GM12878 (cell line): Measurements from ENCODE around the gene FBXO7. TPM values are rescaled to one million over a fixed set of nuclear protein-coding genes. Genes with fewer than 3 reads are reported as not detected.

Experiments
- ATAC-seq: fragments of 200-7000 bp; cut with Tn5 transposase; 3 replicates; pipeline ENCODE4 v1.9.1; 2020; ENCODE audit warnings: mild to moderate bottlenecking, moderate library complexity
- BruUV-seq: library from RNA; stranded (reverse); fragments of 400-500 nt; replicated peaks from 2 replicates; lab custom pipeline; 2021; lab: Mats Ljungman, UMichigan
- CTCF ChIA-PET: fragments of 300-600 bp; sonication (Branson Sonifier 250); formaldehyde crosslinking; extraction: SDS; loops from one replicate; lab custom pipeline; 2021; ENCODE audit warnings: inconsistent platforms; lab: Yijun Ruan, JAX
- POLR2A ChIA-PET: fragments of 350-600 bp; formaldehyde crosslinking; extraction: SDS; loops from one replicate; lab custom pipeline; 2021; ENCODE audit warnings: inconsistent platforms; lab: Charles Lee
- RAD21 ChIA-PET: fragments of 300-600 bp; sonication (Branson Sonifier 250); formaldehyde crosslinking; loops from one replicate; lab custom pipeline; 2023; ENCODE audit warnings: antibody characterized with exemption; ENCODE audit not compliant: unreplicated experiment; lab: Charles Lee
- SMC1A ChIA-PET: fragments of 300-600 bp; sonication (Branson Sonifier 250); formaldehyde crosslinking; loops from one replicate; lab custom pipeline; 2023; ENCODE audit not compliant: unreplicated experiment, uncharacterized antibody; lab: Charles Lee
- DNase-seq: peaks from one replicate; pipeline ENCODE4 v3.0.0-alpha.2; 2011; ENCODE audit warnings: low read depth, low spot score
- FAIRE-seq: peaks from 3 replicates; lab custom pipeline; 2011; peaks lifted over from hg19 to GRCh38; lab: Jason Lieb, UNC
- H2AFZ ChIP-seq: 2 replicates; pipeline ENCODE4 v1.6.0; 2011; ENCODE audit warnings: low read depth, low read length, control low read depth; ENCODE audit not compliant: control insufficient read depth
- H3K27ac ChIP-seq: 2 replicates; pipeline ENCODE4 v1.5.1; 2011; ENCODE audit warnings: control low read depth; ENCODE audit not compliant: control insufficient read depth, insufficient read depth
- H3K27me3 ChIP-seq, 2 experiments: replicated peaks in 1 of 2; 2 replicates each; pipeline versions ENCODE4 v1.6.0 to v1.6.1; 2011; ENCODE audit warnings: low read length in 1 of 2; ENCODE audit not compliant: control insufficient read depth in 2 of 2, insufficient read depth in 2 of 2
- H3K36me3 ChIP-seq, 2 experiments: 2 replicates each; pipeline ENCODE4 v1.5.1; 2011; ENCODE audit warnings: low read length in 1 of 2; ENCODE audit not compliant: control insufficient read depth in 2 of 2, insufficient read depth in 2 of 2
- H3K4me1 ChIP-seq: 2 replicates; pipeline ENCODE4 v1.6.1; 2011; ENCODE audit warnings: mild to moderate bottlenecking, low read length, moderate library complexity, mixed read lengths; ENCODE audit not compliant: control insufficient read depth, insufficient read depth
- H3K4me2 ChIP-seq: 2 replicates; pipeline ENCODE4 v1.6.0; 2011; ENCODE audit warnings: control low read depth; ENCODE audit not compliant: control insufficient read depth, insufficient read depth
- H3K4me3 ChIP-seq: fragments of 200-600 bp; sonication (generic); 2 replicates; pipeline ENCODE4 v1.5.1; 2016
- H3K79me2 ChIP-seq: 2 replicates; pipeline ENCODE4 v1.6.0; 2011; ENCODE audit warnings: low read length; ENCODE audit not compliant: control insufficient read depth, insufficient read depth
- H3K9ac ChIP-seq: 2 replicates; pipeline ENCODE4 v1.8.0; 2011; ENCODE audit warnings: low read length, control low read depth, mixed read lengths; ENCODE audit not compliant: control insufficient read depth, insufficient read depth
- H3K9me3 ChIP-seq: replicated peaks from 3 replicates; pipeline ENCODE4 v1.5.1; 2011; ENCODE audit warnings: mild to moderate bottlenecking, low read length; ENCODE audit not compliant: control insufficient read depth, insufficient read depth
- H4K20me1 ChIP-seq: 2 replicates; pipeline ENCODE4 v1.6.0; 2011; ENCODE audit not compliant: control insufficient read depth, insufficient read depth
- CBFB ChIP-seq: IDR thresholded peaks from 2 replicates; pipeline ENCODE4 v1.6.1; 2016; ENCODE audit warnings: antibody characterized with exemption, low read depth
- CHD2 ChIP-seq: IDR thresholded peaks from 2 replicates; pipeline ENCODE4 v1.6.1; 2011; ENCODE audit warnings: low read depth, low read length, improper control_type of control experiment, borderline replicate concordance
- CHD4 ChIP-seq: fragments of 200-600 bp; sonication (generic); IDR thresholded peaks from 2 replicates; pipeline ENCODE4 v1.6.1; 2016; ENCODE audit warnings: mild to moderate bottlenecking
- IKZF2 ChIP-seq, 2 experiments: fragments of 450-650 bp; IDR thresholded peaks; 2 replicates each; pipeline ENCODE4 v1.6.1; 2017; ENCODE audit warnings: mild to moderate bottlenecking in 2 of 2, moderate library complexity in 2 of 2
- POLR2A ChIP-seq: IDR thresholded peaks from 2 replicates; pipeline ENCODE4 v1.6.1; 2011; ENCODE audit warnings: low read depth, mild to moderate bottlenecking, low read length
- RAD21 ChIP-seq: IDR thresholded peaks from 2 replicates; pipeline ENCODE4 v1.6.1; 2011; ENCODE audit warnings: mild to moderate bottlenecking, low read depth, low read length, moderate library complexity; ENCODE audit not compliant: insufficient read depth
- RFX5 ChIP-seq: IDR thresholded peaks from 2 replicates; pipeline ENCODE4 v1.6.1; 2011; ENCODE audit warnings: low read depth, low read length, improper control_type of control experiment
- RUNX3 ChIP-seq: IDR thresholded peaks from 2 replicates; pipeline ENCODE4 v1.6.1; 2012; ENCODE audit warnings: low read length, inconsistent platforms
- SPI1 ChIP-seq: IDR thresholded peaks from 2 replicates; pipeline ENCODE4 v1.6.1; 2011; ENCODE audit warnings: low read depth, mild to moderate bottlenecking, low read length, moderate library complexity, borderline replicate concordance; ENCODE audit not compliant: insufficient read depth
- WRNIP1 ChIP-seq: IDR thresholded peaks from 2 replicates; pipeline ENCODE4 v1.6.1; 2011; ENCODE audit warnings: low read depth, low read length, improper control_type of control experiment, borderline replicate concordance
- YY1 ChIP-seq: IDR thresholded peaks from 2 replicates; pipeline ENCODE4 v1.6.1; 2011; ENCODE audit warnings: low read depth, mild to moderate bottlenecking, low read length
- ZNF217 ChIP-seq: fragments of 450-650 bp; IDR thresholded peaks from 2 replicates; pipeline ENCODE4 v1.6.1; 2017; ENCODE audit warnings: antibody characterized with exemption, mild to moderate bottlenecking
- WGBS: methylation state at CpG from one replicate; pipeline ENCODE4 v1.1.6; 2016; ENCODE audit warnings: low lambda C conversion rate; ENCODE audit not compliant: insufficient replicate concordance, insufficient coverage; ENCODE audit errors: missing lambda C conversion rate; 5-methylcytosine and 5-hydroxymethylcytosine counted together
- in situ Hi-C: fragments of 300-500 bp; cut with MboI; formaldehyde crosslinking; loops from 9 replicates; pipeline ENCODE4 v1.14.3; 2018; ENCODE audit warnings: mixed read lengths
- intact Hi-C: fragments of 100-400 bp; cut with micrococcal nuclease; formaldehyde crosslinking; loops from one replicate; pipeline ENCODE4 v1.14.2; 2022; ENCODE audit not compliant: unreplicated experiment
- polyA plus RNA-seq, 11 experiments: library from polyadenylated mRNA; depleted of rRNA in 4 of 11; unstranded in 6 of 11; stranded (reverse) in 5 of 11; fragments of >200 nt; fragmentation: Nextera tagmentation in 4 of 11; fragmentation: Illumina TruSeq in 1 of 11; extraction: Ambion mirVana in 4 of 11; extraction: Trizol in 1 of 11; gene quantifications; 1 replicate in 1 of 11; 2 replicates in 10 of 11; pipeline versions ENCODE4 v1.2.1 to v1.2.3, GENCODE V29; 2011 to 2016; ENCODE audit warnings: inconsistent platforms in 2 of 11, missing spikeins in 2 of 11, low read depth in 1 of 11
- total RNA-seq, 4 experiments: library from RNA; depleted of rRNA in 3 of 4; stranded (reverse); fragments of >200 nt in 3 of 4; fragmentation: Illumina TruSeq in 1 of 4; extraction: Trizol in 1 of 4; gene quantifications; 2 replicates each; pipeline versions ENCODE4 v1.2.1 to v1.2.3, GENCODE V29; 2013 to 2021
- TF ChIP-seq, protein P1 (sequence below): fragments of 450-650 bp; IDR thresholded peaks from 2 replicates; pipeline ENCODE4 v1.6.1; 2018; ENCODE audit warnings: mild to moderate bottlenecking, low read depth, moderate library complexity; ENCODE audit not compliant: partially characterized antibody
- TF ChIP-seq, protein P2 (sequence below): fragments of 450-650 bp; IDR thresholded peaks from 2 replicates; pipeline ENCODE4 v1.6.1; 2017; ENCODE audit warnings: mild to moderate bottlenecking, low read depth, inconsistent platforms; ENCODE audit not compliant: poor library complexity, severe bottlenecking
- TF ChIP-seq, protein P3 (sequence below), 3 experiments: IDR thresholded peaks in 2 of 3; conservative IDR thresholded peaks in 1 of 3; 2 replicates each; pipeline ENCODE4 v1.5.1; 2011; ENCODE audit warnings: low read depth in 3 of 3, low read length in 3 of 3, mild to moderate bottlenecking in 3 of 3, control low read depth in 2 of 3, moderate library complexity in 2 of 3, inconsistent platforms in 1 of 3, mixed read lengths in 1 of 3; ENCODE audit not compliant: control insufficient read depth in 2 of 3, insufficient read depth in 1 of 3; ENCODE audit errors: extremely low read depth in 1 of 3

FBXO7 gene
- total and polyA plus RNA-seq, 10 of the 15 experiments (the other 5 are each of a cell fraction or from before 2014, with no cell fraction given): 37.3 to 192 (median 110) TPM

GRCh38 chr22:32542677-32543357 is 68.2 kb downstream of the FBXO7 start:
- Histone ChIP-seq H2AFZ (no peak overlapping the region), H3K4me3 (no peak overlapping the region), H3K9me3 (no peaks in the 10 kb centered on the region), H3K79me2 (no peaks in the 10 kb centered on the region), H4K20me1 (no peaks in the 10 kb centered on the region), H3K27me3 (no peaks in the 10 kb centered on the region; a peak in 1 of 4 replicates)
- intact Hi-C loops: no loop called here
- no peak for TF ChIP-seq POLR2A
- TF ChIP-seq IKZF2 (IDR thresholded peaks at IDR 0.05): no peak
- TF ChIP-seq, protein P1, sequence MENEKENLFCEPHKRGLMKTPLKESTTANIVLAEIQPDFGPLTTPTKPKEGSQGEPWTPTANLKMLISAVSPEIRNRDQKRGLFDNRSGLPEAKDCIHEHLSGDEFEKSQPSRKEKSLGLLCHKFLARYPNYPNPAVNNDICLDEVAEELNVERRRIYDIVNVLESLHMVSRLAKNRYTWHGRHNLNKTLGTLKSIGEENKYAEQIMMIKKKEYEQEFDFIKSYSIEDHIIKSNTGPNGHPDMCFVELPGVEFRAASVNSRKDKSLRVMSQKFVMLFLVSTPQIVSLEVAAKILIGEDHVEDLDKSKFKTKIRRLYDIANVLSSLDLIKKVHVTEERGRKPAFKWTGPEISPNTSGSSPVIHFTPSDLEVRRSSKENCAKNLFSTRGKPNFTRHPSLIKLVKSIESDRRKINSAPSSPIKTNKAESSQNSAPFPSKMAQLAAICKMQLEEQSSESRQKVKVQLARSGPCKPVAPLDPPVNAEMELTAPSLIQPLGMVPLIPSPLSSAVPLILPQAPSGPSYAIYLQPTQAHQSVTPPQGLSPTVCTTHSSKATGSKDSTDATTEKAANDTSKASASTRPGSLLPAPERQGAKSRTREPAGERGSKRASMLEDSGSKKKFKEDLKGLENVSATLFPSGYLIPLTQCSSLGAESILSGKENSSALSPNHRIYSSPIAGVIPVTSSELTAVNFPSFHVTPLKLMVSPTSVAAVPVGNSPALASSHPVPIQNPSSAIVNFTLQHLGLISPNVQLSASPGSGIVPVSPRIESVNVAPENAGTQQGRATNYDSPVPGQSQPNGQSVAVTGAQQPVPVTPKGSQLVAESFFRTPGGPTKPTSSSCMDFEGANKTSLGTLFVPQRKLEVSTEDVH: no peak
- no peak for TF ChIP-seq WRNIP1
- TF ChIP-seq RFX5: no peak
- no peak for TF ChIP-seq RUNX3
- TF ChIP-seq YY1: no peak
- no peak for TF ChIP-seq ZNF217
- TF ChIP-seq, protein P2, sequence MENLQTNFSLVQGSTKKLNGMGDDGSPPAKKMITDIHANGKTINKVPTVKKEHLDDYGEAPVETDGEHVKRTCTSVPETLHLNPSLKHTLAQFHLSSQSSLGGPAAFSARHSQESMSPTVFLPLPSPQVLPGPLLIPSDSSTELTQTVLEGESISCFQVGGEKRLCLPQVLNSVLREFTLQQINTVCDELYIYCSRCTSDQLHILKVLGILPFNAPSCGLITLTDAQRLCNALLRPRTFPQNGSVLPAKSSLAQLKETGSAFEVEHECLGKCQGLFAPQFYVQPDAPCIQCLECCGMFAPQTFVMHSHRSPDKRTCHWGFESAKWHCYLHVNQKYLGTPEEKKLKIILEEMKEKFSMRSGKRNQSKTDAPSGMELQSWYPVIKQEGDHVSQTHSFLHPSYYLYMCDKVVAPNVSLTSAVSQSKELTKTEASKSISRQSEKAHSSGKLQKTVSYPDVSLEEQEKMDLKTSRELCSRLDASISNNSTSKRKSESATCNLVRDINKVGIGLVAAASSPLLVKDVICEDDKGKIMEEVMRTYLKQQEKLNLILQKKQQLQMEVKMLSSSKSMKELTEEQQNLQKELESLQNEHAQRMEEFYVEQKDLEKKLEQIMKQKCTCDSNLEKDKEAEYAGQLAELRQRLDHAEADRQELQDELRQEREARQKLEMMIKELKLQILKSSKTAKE: no peak
- no peak for TF ChIP-seq CBFB
- TF ChIP-seq RAD21: no peak
- no peak for TF ChIP-seq SPI1
- TF ChIP-seq CHD2: no peak
- TF ChIP-seq, protein P3, sequence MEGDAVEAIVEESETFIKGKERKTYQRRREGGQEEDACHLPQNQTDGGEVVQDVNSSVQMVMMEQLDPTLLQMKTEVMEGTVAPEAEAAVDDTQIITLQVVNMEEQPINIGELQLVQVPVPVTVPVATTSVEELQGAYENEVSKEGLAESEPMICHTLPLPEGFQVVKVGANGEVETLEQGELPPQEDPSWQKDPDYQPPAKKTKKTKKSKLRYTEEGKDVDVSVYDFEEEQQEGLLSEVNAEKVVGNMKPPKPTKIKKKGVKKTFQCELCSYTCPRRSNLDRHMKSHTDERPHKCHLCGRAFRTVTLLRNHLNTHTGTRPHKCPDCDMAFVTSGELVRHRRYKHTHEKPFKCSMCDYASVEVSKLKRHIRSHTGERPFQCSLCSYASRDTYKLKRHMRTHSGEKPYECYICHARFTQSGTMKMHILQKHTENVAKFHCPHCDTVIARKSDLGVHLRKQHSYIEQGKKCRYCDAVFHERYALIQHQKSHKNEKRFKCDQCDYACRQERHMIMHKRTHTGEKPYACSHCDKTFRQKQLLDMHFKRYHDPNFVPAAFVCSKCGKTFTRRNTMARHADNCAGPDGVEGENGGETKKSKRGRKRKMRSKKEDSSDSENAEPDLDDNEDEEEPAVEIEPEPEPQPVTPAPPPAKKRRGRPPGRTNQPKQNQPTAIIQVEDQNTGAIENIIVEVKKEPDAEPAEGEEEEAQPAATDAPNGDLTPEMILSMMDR (IDR thresholded peaks at IDR 0.05 in 2 of 3, conservative IDR thresholded peaks at IDR 0.05 in 1 of 3; ENCODE audit: control insufficient read depth in 2 of 3, extremely low read depth in 1 of 3, insufficient read depth in 1 of 3, low read depth in 3 of 3, low read length in 3 of 3): no peak
- TF ChIP-seq CHD4: no peak
- TF ChIP-seq, all 136 proteins: peak for 0
- SMC1A ChIA-PET: no interaction called here
- WGBS: 26% methylated on average over 17 of the region's 17 CpGs
- POLR2A ChIA-PET: no interaction called here
- Histone ChIP-seq H3K4me2 (no peak overlapping the region), H3K36me3 (no peaks in the 10 kb centered on the region), H3K4me1 (peaks cover 3% of the 10 kb centered on the region; the same call in 1 of the 2 replicates), H3K27ac (no peak overlapping the region), H3K9ac (no peak overlapping the region)
- RAD21 ChIA-PET: no interaction called here
- BruUV-seq: no TSS peak
- CTCF ChIA-PET: interaction anchor here (1.2 to 1.4 kb wide), 2 partner anchors 14 to 254 kb away, joined by 3 to 5 read pairs; no protein-coding TSS in a partner anchor
- in situ Hi-C loops: no loop called here
- ATAC-seq (no peak), DNase-seq (no peak), FAIRE-seq (no peak)
